CD8-positive, alpha-beta memory T cell (primary cell): ENCODE results near the gene RAB11FIP4. TPM values are rescaled to one million over a fixed set of nuclear protein-coding genes. Genes with fewer than 3 reads are reported as not detected.

Source experiments
- CTCF ChIA-PET: fragments of 350-600 bp; sonication (Branson Sonifier 250); formaldehyde crosslinking; loops from one replicate; lab custom pipeline; 2021; ENCODE audit warnings: antibody characterized with exemption; lab: Charles Lee
- POLR2A ChIA-PET: fragments of 350-600 bp; sonication (Branson Sonifier 250); formaldehyde crosslinking; loops from one replicate; lab custom pipeline; 2021; ENCODE audit warnings: antibody characterized with exemption; lab: Charles Lee
- DNase-seq, 5 donors: peaks; one replicate each; pipeline versions ENCODE4 v3.0.0 to v3.0.0-alpha.2; 2020 to 2022; ENCODE audit warnings: mixed read lengths in 1 of 5
- H3K27ac ChIP-seq: one replicate; pipeline ENCODE4 v1.7.0; 2013; ENCODE audit warnings: low read depth, mild to moderate bottlenecking, low read length, moderate library complexity
- H3K27me3 ChIP-seq: 2 replicates; pipeline ENCODE4 v1.7.0; 2013; ENCODE audit warnings: low read length, mild to moderate bottlenecking; ENCODE audit not compliant: insufficient read depth, poor library complexity, severe bottlenecking
- H3K36me3 ChIP-seq: 2 replicates; pipeline ENCODE4 v1.7.0; 2013; ENCODE audit warnings: mild to moderate bottlenecking, low read length, moderate library complexity; ENCODE audit not compliant: insufficient read depth
- H3K4me1 ChIP-seq: 2 replicates; pipeline ENCODE4 v1.7.0; 2013; ENCODE audit warnings: mild to moderate bottlenecking, low read length, moderate library complexity; ENCODE audit not compliant: insufficient read depth
- H3K4me3 ChIP-seq: 2 replicates; pipeline ENCODE4 v1.7.0; 2013; ENCODE audit warnings: mild to moderate bottlenecking, low read length
- H3K9me3 ChIP-seq: 2 replicates; pipeline ENCODE4 v1.7.0; 2013; ENCODE audit warnings: mild to moderate bottlenecking, low read length
- H3K27ac Mint-ChIP-seq, 8 donors: one replicate each; pipeline ENCODE4 v1.8.0; 2020 to 2021; ENCODE audit warnings: mixed read lengths in 8 of 8, mild to moderate bottlenecking in 6 of 8, inconsistent platforms in 3 of 8, moderate library complexity in 3 of 8
- H3K27me3 Mint-ChIP-seq, 2 donors: one replicate each; pipeline ENCODE4 v1.8.0; 2020 to 2021; ENCODE audit warnings: mixed read lengths in 2 of 2, mild to moderate bottlenecking in 1 of 2, moderate library complexity in 1 of 2
- H3K36me3 Mint-ChIP-seq, 3 donors: one replicate each; pipeline ENCODE4 v1.8.0; 2020 to 2021; ENCODE audit warnings: mixed read lengths in 3 of 3, inconsistent platforms in 1 of 3, mild to moderate bottlenecking in 1 of 3
- H3K4me1 Mint-ChIP-seq, 3 donors: one replicate each; pipeline ENCODE4 v1.8.0; 2020 to 2021; ENCODE audit warnings: mixed read lengths in 3 of 3, inconsistent platforms in 1 of 3, mild to moderate bottlenecking in 1 of 3
- H3K4me3 Mint-ChIP-seq, 7 donors: one replicate each; pipeline ENCODE4 v1.8.0; 2020 to 2021; ENCODE audit warnings: mixed read lengths in 7 of 7, mild to moderate bottlenecking in 6 of 7, moderate library complexity in 4 of 7, inconsistent platforms in 2 of 7
- H3K9me3 Mint-ChIP-seq, 5 donors: one replicate each; pipeline ENCODE4 v1.8.0; 2020 to 2022; ENCODE audit warnings: mixed read lengths in 5 of 5, mild to moderate bottlenecking in 3 of 5, moderate library complexity in 2 of 5, inconsistent platforms in 1 of 5
- polyA plus RNA-seq: library from polyadenylated mRNA; unstranded; fragments of 300-500 nt; fragmentation: Illumina TruSeq; gene quantifications from one replicate; pipeline ENCODE4 v1.2.3, GENCODE V29; 2021
- total RNA-seq, 2 experiments: library from RNA; stranded (reverse); gene quantifications; one replicate each; pipeline ENCODE4 v1.2.3, GENCODE V29; 2021

RAB11FIP4 gene
- total and polyA plus RNA-seq, 3 experiments from 2014 or later, result 15.1 to 26.8 (median 17.4) TPM

GRCh38 chr17:31486351-31487062 lies 95.0 kb downstream of the RAB11FIP4 start:
- H3K4me1 Mint-ChIP-seq, result peaks cover 35 to 37% (median 37%) of the 10 kb centered on the region in 3 donors
- peaks cover 0 to 4% (median 0%) of the 10 kb centered on the region in 3 donors for H3K36me3 Mint-ChIP-seq
- peak overlapping the region; percentile 87 to 92 (median 91) for H3K4me3 Mint-ChIP-seq

GRCh38 chr17:31487063-31487647 lies 95.7 kb downstream of the RAB11FIP4 start:
- Histone ChIP-seq H3K4me3 (peak overlapping the region; percentile 51), H3K4me1 (peaks cover 40% of the 10 kb centered on the region), H3K27me3 (no peaks in the 10 kb centered on the region), H3K27ac (peak overlapping the region; percentile 44), H3K36me3 (no peaks in the 10 kb centered on the region), H3K9me3 (no peaks in the 10 kb centered on the region)
- DNase-seq, result no peak
- H3K4me3 Mint-ChIP-seq, result peak overlapping the region; percentile 87 to 92 (median 91)
- peaks cover 0 to 6% (median 0%) of the 10 kb centered on the region in 3 donors for H3K36me3 Mint-ChIP-seq
- POLR2A ChIA-PET, result interaction anchor here (0.6 to 2.1 kb wide), 7 partner anchors 11 to 176 kb away, joined by 3 to 51 read pairs (median 4); no protein-coding TSS in a partner anchor
- H3K27ac Mint-ChIP-seq, result peak overlapping the region; percentile 72 to 99 (median 94)
- CTCF ChIA-PET, result interaction anchor here (0.9 to 5.6 kb wide), 8 partner anchors 12 to 50 kb away, joined by 3 to 40 read pairs (median 4); no protein-coding TSS in a partner anchor
- peaks cover 41 to 44% (median 43%) of the 10 kb centered on the region in 3 donors for H3K4me1 Mint-ChIP-seq
- no peaks in the 10 kb centered on the region for H3K27me3 Mint-ChIP-seq
- H3K9me3 Mint-ChIP-seq, result no peaks in the 10 kb centered on the region

More at GRCh38 chr17:31486351-31487062, 95.0 kb downstream of the RAB11FIP4 start:
- no peak for DNase-seq
- Histone ChIP-seq H3K4me3 (no peak overlapping the region), H3K27me3 (no peaks in the 10 kb centered on the region), H3K36me3 (no peaks in the 10 kb centered on the region), H3K27ac (no peak overlapping the region), H3K9me3 (no peaks in the 10 kb centered on the region), H3K4me1 (peaks cover 33% of the 10 kb centered on the region)
- ChIA-PET POLR2A (no interaction called here), CTCF (interaction anchor here (1.5 to 5.6 kb wide), 2 partner anchors 23 to 35 kb away, joined by 4 to 40 read pairs; no protein-coding TSS in a partner anchor)
- Mint-ChIP-seq H3K9me3 (no peaks in the 10 kb centered on the region), H3K27me3 (peaks cover 0 to 3% of the 10 kb centered on the region in 2 donors), H3K27ac (peak overlapping the region in 7 of 8 donors; percentile 66 to 97 (median 93))

DNA sequence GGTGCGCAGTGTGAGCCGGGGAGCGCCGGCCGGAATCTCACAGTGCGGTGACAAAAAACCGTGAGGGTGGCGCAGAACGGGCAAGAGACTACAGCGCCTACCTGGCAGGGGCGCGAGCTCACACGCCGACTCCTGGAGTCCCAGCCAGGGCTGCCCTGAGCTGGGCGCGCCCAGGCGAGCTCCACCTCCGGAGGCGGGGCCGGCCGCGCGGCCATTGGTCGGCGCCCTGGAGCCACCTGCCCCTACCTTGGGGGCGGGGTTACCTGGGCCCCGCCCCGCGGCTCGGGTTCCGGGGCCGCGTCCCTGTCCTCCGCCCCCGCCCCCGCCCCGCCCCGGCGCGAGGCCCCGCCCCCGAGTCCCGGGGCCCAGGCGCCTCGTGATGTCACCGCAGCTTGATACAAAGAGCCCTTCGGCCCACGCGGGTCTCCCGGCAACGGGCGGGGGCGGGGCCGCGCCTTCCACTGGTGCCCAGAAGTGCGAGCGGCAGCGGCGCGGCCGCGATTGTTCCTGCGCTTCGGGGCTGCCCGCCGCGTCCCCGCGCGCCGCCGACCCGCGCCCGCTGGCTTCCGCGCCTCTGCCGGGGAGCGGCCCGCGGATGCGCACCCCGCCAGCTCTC lies 96.3 kb downstream of the RAB11FIP4 start:
- peak overlapping the region; percentile 87 to 93 (median 91) for H3K4me3 Mint-ChIP-seq
- H3K4me1 ChIP-seq, result peaks cover 46% of the 10 kb centered on the region
- peak overlapping the region; percentile 80 for H3K27ac ChIP-seq
- peaks cover 47 to 50% (median 49%) of the 10 kb centered on the region in 3 donors for H3K4me1 Mint-ChIP-seq
- H3K9me3 ChIP-seq, result no peaks in the 10 kb centered on the region
- CTCF ChIA-PET, result interaction anchor here (0.9 to 5.6 kb wide), 9 partner anchors 11 to 98 kb away, joined by 3 to 40 read pairs (median 4); no protein-coding TSS in a partner anchor
- H3K4me3 ChIP-seq, result peak overlapping the region; percentile 73
- DNase-seq, result peak; percentile 93 to 98 (median 94)
- POLR2A ChIA-PET, result interaction anchor here (0.6 to 2.1 kb wide), 8 partner anchors 10 to 1389 kb away, joined by 3 to 51 read pairs (median 4); no protein-coding TSS in a partner anchor
- no peaks in the 10 kb centered on the region for H3K27me3 Mint-ChIP-seq
- no peaks in the 10 kb centered on the region for H3K27me3 ChIP-seq
- peak overlapping the region; percentile 72 to 99 (median 94) for H3K27ac Mint-ChIP-seq
- no peaks in the 10 kb centered on the region for H3K36me3 ChIP-seq
- H3K36me3 Mint-ChIP-seq, result peaks cover 0 to 6% (median 0%) of the 10 kb centered on the region in 3 donors
- no peaks in the 10 kb centered on the region for H3K9me3 Mint-ChIP-seq

DNA sequence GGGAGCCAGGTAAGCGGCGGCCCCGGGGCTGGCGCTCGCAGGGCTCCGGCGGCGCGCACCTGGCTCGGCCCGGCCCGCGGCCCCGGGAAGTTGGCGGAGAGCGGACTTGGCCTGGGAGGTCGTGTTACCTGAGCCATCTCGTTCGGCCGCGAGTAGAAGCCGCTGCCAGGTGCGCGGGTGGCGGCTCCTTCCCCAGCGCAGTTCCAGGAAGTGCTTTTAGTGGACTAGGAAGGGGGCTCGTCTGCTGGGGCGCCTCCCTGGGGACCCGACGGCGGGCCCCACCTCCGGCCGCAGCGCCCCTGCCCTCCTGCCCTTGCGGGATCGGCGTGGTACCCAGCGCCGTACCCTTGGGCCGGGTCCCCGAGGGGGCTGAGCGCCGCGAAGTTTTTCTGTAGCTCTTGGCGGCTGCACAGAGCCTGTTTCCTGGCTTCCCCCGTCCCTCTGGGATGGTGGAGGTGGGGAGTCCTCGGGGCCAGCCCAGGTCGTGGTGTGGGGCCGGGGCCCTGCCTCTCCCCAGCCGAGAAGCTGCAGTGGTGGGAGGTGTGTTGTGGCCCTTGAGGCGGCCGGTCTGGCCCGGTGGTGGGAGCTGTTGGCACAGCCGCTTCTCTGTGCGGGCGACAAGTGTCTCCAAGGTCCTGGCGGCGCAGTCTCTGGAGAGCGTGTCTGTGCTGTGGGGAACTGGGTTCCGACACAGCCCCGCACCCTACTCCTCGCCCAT lies 96.9 kb downstream of the RAB11FIP4 start:
- H3K27ac Mint-ChIP-seq, result peak overlapping the region; percentile 91 to 98 (median 96)
- Histone ChIP-seq H3K4me3 (peak overlapping the region; percentile 73), H3K27me3 (no peaks in the 10 kb centered on the region), H3K4me1 (peaks cover 52% of the 10 kb centered on the region), H3K27ac (peak overlapping the region; percentile 80), H3K36me3 (no peaks in the 10 kb centered on the region), H3K9me3 (no peaks in the 10 kb centered on the region)
- CTCF ChIA-PET, result interaction anchor here (0.9 to 5.6 kb wide), 9 partner anchors 11 to 99 kb away, joined by 3 to 40 read pairs (median 4); no protein-coding TSS in a partner anchor
- H3K4me3 Mint-ChIP-seq, result peak overlapping the region; percentile 87 to 93 (median 90)
- DNase-seq, result peak in 2 of 5 donors; percentile 31 to 43
- POLR2A ChIA-PET, result interaction anchor here (0.7 to 2.1 kb wide), 5 partner anchors 10 to 1388 kb away, joined by 3 to 51 read pairs (median 4); no protein-coding TSS in a partner anchor
- H3K27me3 Mint-ChIP-seq, result no peaks in the 10 kb centered on the region
- H3K9me3 Mint-ChIP-seq, result no peaks in the 10 kb centered on the region
- H3K4me1 Mint-ChIP-seq, result peaks cover 54 to 56% (median 56%) of the 10 kb centered on the region in 3 donors
- H3K36me3 Mint-ChIP-seq, result peaks cover 0 to 6% (median 0%) of the 10 kb centered on the region in 3 donors

DNA sequence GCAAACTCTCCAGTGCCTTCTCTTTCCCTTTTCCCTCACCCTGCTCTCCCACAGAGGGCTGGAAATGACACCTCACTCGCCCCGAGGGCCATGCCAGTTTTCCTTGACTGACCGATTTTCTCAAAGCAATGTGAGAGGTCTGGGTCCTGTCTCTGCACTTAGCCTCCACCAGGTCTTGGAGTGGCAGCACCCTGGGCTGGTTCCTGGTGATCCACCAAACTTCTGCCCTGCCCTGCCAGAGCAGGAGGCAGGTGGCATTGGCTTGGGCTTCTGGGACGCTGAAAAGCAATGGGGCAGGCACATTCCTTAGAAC lies 97.5 kb downstream of the RAB11FIP4 start:
- DNase-seq, result peak in 1 of 5 donors; percentile 35
- CTCF ChIA-PET, result interaction anchor here (1.2 to 5.6 kb wide), 3 partner anchors 21 to 100 kb away, joined by 3 to 40 read pairs (median 4); no protein-coding TSS in a partner anchor
- Histone ChIP-seq H3K27ac (peak overlapping the region; percentile 80), H3K4me3 (peak overlapping the region; percentile 73), H3K9me3 (no peaks in the 10 kb centered on the region), H3K36me3 (no peaks in the 10 kb centered on the region), H3K27me3 (no peaks in the 10 kb centered on the region), H3K4me1 (peaks cover 57% of the 10 kb centered on the region)
- Mint-ChIP-seq H3K27me3 (no peaks in the 10 kb centered on the region), H3K36me3 (peaks cover 0 to 6% (median 0%) of the 10 kb centered on the region in 3 donors), H3K9me3 (no peaks in the 10 kb centered on the region), H3K4me1 (peaks cover 59 to 62% (median 61%) of the 10 kb centered on the region in 3 donors), H3K4me3 (peak overlapping the region; percentile 87 to 93 (median 90)), H3K27ac (peak overlapping the region; percentile 91 to 98 (median 96))
- POLR2A ChIA-PET, result interaction anchor here (2.1 kb wide), 1 partner anchor 21 kb away, joined by 51 read pairs; no protein-coding TSS in a partner anchor

DNA sequence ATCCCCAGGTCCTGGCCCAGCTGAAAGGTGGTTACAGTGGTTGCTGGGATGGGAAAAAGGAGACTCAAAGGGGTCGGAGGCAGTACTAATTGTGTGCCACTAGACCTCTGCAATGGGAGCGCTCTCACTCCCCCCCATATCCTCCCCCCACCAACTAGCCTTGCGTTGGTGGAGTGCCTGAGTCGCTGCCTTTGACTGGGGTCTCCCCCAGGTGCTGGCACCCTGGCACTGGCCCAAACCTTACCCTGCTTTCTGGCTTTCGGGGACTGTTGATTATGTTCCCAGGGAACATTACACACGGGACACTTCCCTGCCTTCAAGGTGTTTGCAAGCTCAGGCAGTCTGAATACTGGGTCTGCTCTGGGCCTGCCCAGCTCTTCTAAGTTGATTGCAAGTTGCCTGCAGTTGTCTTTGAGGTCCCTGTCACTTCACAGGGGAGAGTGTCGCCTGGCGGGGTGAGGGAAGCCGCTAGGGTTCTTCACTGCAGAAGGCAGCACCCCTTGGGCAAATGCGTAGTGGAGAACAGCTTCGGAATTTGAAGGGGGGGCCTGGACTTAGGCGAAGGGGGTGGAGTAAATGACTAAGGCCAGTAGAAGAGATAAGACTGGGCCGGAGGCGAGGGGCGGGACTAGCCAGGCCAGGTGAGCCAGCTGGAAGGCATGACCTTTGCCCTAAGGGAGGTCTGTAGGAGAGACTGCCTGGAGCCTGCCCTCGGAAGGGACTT lies 98.0 kb downstream of the RAB11FIP4 start:
- Mint-ChIP-seq H3K36me3 (peaks cover 0 to 6% (median 0%) of the 10 kb centered on the region in 3 donors), H3K27ac (peak overlapping the region; percentile 91 to 98 (median 96)), H3K27me3 (no peaks in the 10 kb centered on the region), H3K9me3 (no peaks in the 10 kb centered on the region), H3K4me3 (peak overlapping the region; percentile 87 to 93 (median 90)), H3K4me1 (peaks cover 64 to 67% (median 66%) of the 10 kb centered on the region in 3 donors)
- H3K9me3 ChIP-seq, result no peaks in the 10 kb centered on the region
- peaks cover 61% of the 10 kb centered on the region for H3K4me1 ChIP-seq
- DNase-seq, result peak in 1 of 5 donors; percentile 55
- ChIA-PET POLR2A (interaction anchor here (2.1 kb wide), 1 partner anchor 21 kb away, joined by 51 read pairs; no protein-coding TSS in a partner anchor), CTCF (interaction anchor here (1.2 to 5.6 kb wide), 3 partner anchors 20 to 100 kb away, joined by 3 to 40 read pairs (median 4); no protein-coding TSS in a partner anchor)
- peak overlapping the region; percentile 80 for H3K27ac ChIP-seq
- no peaks in the 10 kb centered on the region for H3K36me3 ChIP-seq
- H3K4me3 ChIP-seq, result peak overlapping the region; percentile 73
- H3K27me3 ChIP-seq, result no peaks in the 10 kb centered on the region
